Measurements from ENCODE around the gene TNRC6C.

DNA sequence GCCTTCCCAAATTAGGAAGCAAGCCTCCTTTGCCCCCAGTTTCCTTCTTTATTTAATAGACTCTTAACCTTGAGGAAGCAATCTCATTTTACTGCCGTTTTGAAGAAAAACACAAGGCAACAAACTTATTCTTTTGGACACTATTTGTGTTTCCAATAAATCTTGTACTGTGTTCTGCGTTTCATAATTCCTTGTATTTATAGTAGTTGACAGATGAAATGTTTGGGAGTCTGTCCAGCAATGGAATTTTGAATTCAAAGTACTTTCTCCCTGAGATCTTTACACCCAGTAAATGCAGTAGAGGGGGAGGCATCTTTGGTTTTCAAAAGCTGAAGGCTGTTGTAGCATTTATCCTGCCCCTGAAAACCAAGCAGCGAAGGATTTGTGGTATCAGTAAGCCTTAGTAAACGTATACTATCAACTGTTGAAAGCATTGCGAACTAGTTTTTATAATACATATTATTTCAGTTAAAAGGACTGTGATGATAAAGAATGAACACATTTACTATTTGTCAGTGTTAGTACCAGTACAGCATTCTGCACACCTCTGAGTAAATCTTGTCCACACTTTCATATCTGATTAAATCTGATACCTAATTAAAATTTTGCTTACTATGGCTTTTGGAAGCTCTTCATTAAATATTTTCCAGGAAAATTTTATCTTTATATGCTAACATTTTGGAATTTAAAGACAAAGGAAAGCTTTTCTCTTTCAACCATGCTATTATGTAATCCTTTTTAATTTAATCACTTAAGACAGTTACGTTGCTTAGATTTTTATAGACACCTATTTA is 83.1 kb downstream of the TNRC6C start:
- TF ChIP-seq, protein P1, sequence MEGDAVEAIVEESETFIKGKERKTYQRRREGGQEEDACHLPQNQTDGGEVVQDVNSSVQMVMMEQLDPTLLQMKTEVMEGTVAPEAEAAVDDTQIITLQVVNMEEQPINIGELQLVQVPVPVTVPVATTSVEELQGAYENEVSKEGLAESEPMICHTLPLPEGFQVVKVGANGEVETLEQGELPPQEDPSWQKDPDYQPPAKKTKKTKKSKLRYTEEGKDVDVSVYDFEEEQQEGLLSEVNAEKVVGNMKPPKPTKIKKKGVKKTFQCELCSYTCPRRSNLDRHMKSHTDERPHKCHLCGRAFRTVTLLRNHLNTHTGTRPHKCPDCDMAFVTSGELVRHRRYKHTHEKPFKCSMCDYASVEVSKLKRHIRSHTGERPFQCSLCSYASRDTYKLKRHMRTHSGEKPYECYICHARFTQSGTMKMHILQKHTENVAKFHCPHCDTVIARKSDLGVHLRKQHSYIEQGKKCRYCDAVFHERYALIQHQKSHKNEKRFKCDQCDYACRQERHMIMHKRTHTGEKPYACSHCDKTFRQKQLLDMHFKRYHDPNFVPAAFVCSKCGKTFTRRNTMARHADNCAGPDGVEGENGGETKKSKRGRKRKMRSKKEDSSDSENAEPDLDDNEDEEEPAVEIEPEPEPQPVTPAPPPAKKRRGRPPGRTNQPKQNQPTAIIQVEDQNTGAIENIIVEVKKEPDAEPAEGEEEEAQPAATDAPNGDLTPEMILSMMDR (IDR thresholded peaks at IDR 0.05 in 8 of 11, conservative IDR thresholded peaks at IDR 0.05 in 3 of 11): no peak
- TF ChIP-seq POLR2AphosphoS5 (IDR thresholded peaks at IDR 0.05): no peak

Measured in spleen (tissue), 7 donors.